Renal pelvis (tissue), 4 donors: ENCODE data around the gene NCOA1. TPM values are rescaled to one million over a fixed set of nuclear protein-coding genes. Genes with fewer than 3 reads are reported as not detected.

Experiments used
- DNase-seq: peaks from one replicate; pipeline ENCODE4 v3.0.0-alpha.2; 2013
- polyA plus RNA-seq, 3 donors: library from polyadenylated mRNA; unstranded; fragments of 120-200 nt; gene quantifications; one replicate each; pipeline ENCODE4 v1.2.1, GENCODE V29; 2013; ENCODE audit not compliant: insufficient read length in 3 of 3

NCOA1 gene
- polyA plus RNA-seq, 3 donors = 42.1 to 43.5 (median 42.9) TPM

DNA sequence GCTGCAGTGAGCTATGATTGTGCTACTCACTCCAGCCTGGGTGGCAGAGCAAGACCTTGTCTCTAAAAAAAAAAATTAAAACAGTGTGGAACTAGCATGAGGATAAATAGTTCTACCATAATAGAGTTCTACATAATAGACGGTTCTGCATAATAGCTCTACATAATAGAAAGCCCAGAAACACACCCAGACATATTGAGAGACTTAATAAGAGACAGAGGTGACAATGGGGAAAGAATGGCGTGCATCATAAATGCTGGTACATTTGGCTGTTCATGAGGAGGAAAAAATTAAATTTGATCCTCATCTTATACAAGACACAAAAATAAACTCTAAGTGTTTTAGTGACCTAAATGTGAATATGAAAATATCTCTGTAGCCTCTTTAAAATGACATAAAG is 243.7 kb downstream of the NCOA1 start:
- DNase-seq = no peak

GRCh38 chr2:24739354-24740025 is 248.4 kb downstream of the NCOA1 start:
- DNase-seq = no peak

GRCh38 chr2:24740142-24740541 is 249.1 kb downstream of the NCOA1 start:
- no peak for DNase-seq

- no peak for DNase-seq
Observed at GRCh38 chr2:24742730-24743129, 251.7 kb downstream of the NCOA1 start.

DNA sequence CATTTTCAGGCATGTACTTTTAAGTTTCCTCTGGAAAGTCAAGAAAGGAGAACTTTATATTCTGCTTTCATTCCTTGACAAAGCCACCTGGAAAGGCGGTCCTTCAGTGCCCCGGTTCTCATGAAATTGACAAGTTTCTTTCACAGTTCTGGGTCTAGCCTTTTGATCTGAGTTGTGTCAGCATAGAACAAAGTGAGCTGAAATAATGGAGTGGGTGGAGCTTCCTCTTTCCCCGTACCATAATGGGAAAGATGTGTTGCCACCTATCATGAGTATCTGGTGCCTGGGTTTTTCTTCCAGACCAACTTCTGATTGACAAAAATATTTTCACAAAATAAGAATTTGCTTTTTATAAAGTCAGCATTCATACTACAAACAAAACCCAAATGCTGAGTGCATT is 252.9 kb downstream of the NCOA1 start:
- no peak for DNase-seq

GRCh38 chr2:24744356-24744755 is 253.3 kb downstream of the NCOA1 start:
- no peak for DNase-seq

GRCh38 chr2:24745825-24746224 is 254.8 kb downstream of the NCOA1 start:
- no peak for DNase-seq

GRCh38 chr2:24747299-24747698 is 256.2 kb downstream of the NCOA1 start:
- no peak for DNase-seq

DNA sequence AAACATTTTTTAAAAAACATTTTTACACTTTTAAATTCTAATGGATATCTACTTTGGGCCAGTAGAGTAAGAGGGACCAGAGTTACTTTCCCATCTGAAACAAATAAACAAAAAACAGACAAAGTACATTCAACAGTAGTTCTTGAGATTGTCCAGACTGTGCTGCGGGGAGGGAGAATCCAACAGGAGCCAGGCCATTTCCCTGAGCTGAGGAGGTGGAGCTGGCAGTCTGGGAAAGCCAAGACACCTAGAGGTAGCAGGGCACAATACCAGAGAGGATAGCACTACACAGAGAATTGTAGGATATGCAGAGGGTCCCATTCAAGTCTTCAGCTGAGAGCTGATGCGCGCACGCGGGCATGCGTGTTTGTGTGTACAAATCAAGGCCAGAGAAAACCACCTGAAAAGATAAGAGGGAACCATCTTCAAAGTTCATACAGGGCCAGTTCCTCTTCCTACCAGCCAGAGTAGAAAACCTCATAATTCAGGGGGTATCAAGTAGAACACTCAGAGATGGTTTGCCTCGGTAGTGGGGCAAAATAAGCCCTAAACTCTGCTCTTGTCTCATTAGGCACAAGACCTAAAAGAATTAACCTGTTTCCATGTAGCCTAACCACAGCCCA is 258.1 kb downstream of the NCOA1 start:
- no peak for DNase-seq

DNA sequence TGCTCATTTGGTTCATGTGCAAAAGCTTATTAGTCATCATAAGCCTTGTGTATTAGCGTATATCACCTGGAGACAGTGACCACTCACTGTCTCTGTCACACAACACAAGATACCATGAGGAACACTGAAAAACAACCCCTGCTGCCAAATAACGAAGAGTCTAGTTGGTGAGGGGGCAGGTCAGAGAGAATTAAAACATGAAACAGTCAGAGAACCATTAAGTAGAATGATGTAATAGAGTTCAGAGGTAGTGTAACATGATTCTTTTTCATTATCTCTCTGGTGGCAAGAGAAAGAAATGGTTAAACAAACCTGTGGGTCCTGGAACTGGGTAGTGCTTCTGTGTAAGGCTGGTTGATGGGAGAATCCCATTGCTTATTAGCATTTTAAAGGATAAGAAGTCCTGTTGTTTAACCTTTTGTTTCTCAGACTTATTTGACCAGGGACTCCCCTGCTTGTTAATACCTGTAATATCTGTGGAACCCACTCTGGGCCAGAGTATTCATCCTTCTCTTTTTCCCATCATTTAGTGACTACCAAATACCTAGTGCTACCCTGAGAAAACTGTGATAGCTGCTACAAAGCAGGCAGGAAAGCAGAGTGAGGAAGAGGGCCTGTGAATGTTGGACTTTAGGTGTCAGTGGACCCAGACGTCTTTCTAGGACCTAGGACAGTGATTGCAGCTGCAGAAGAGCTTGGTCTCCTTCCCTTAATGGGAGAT is 264.1 kb downstream of the NCOA1 start:
- peak; percentile 67 for DNase-seq

GRCh38 chr2:24756789-24757188 is 265.7 kb downstream of the NCOA1 start:
- DNase-seq = no peak

- no peak for DNase-seq
Observed at GRCh38 chr2:24761866-24762265, 270.8 kb downstream of the NCOA1 start.

GRCh38 chr2:24762518-24762917 is 271.5 kb downstream of the NCOA1 start:
- DNase-seq = no peak

- no peak for DNase-seq
Observed at GRCh38 chr2:24763843-24764242, 272.8 kb downstream of the NCOA1 start.

- no peak for DNase-seq
Observed at GRCh38 chr2:24766609-24767008, 275.6 kb downstream of the NCOA1 start.

DNA sequence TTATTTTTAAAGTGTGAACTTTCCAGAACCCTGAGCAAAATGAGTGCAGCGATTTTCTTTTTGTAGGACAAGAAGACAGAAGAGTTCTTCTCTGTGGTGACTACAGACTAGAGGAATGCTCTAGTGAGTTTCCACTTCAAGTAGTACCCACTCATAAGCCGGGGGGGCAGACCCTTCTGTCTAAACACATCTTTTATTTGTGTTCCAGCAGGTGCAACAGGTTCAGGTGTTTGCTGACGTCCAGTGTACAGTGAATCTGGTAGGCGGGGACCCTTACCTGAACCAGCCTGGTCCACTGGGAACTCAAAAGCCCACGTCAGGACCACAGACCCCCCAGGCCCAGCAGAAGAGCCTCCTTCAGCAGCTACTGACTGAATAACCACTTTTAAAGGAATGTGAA is 277.0 kb downstream of the NCOA1 start:
- DNase-seq = no peak

GRCh38 chr2:24768601-24769000 is 277.5 kb downstream of the NCOA1 start:
- DNase-seq = peak; percentile 5

GRCh38 chr2:24771061-24771460 is 280.0 kb downstream of the NCOA1 start:
- peak; percentile 58 for DNase-seq

DNA sequence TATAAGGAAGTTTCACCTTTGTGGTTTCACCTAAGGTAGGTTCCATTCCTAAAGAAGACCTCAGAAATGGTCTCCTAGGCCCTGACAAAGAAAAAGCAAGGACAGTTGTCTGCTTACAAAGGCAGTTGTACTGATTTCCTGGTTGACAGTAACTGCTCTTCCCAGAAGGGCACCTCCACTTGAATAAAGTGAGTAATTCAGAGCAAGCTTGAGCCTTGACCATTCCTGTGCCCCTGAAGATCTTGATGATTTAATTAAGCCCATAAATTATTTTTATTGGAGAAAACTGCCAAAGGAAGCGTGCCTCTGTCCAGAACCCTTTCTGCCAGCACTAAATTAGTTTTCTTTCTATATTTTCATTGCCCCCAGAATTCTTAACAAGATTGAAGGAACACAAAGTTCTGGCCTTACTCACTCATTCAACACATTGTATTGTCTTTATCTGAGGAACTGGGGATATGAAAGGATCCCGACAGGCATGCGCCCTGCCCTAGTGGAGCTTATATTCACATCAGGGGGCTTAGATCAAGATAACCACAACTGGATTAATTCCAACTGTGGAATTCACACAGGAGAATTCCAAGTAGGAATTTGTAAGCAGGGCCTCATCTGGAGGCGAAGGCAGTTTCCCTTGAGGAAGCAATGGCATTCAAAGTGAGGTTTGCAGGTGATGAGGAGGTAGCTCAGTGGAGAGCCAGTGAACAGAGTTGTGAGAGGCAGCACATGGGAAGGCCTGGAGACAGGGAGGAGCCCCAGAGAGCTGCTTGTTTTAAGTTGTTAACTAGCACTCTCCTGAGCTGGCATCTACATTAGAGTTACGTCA is 280.9 kb downstream of the NCOA1 start:
- peak; percentile 14 for DNase-seq

GRCh38 chr2:24774373-24774772 is 283.3 kb downstream of the NCOA1 start:
- no peak for DNase-seq

GRCh38 chr2:24779116-24779515 is 288.1 kb downstream of the NCOA1 start:
- DNase-seq = peak; percentile 7

DNA sequence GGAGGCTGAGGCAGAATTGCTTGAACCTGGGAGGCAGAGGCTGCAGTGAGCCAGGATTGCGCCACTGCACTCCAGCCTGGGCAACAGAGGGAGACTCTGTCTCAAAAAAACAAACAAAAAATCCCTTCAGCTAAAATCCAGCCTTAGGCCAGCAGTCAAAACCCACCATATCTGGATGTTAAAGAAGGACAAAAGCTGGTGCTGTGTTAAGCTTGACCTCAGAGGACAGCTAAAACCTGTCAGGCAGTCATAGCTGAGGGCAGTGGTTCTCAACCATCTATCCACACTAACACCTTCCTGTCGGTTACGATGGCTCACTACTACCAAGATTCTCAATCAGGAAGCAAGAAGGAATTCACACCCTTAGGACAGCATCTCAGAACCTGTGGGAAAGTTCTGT is 292.6 kb downstream of the NCOA1 start:
- DNase-seq = no peak
